VCaP (cell line): ENCODE results near the gene FRMD5.
A peak's percentile ranks its signal among the peaks of the same experiment; 100 is the strongest.

Source experiments
- H3K27ac ChIP-seq: fragments of 450-650 bp; 2 replicates; pipeline ENCODE4 v1.5.1; 2017
- TF ChIP-seq, protein P1 (sequence below): fragments of 450-650 bp; conservative IDR thresholded peaks from 2 replicates; pipeline ENCODE4 v1.5.1; 2017; ENCODE audit warnings: mild to moderate bottlenecking, moderate library complexity

Gene FRMD5

GRCh38 chr15:43824302-43825246, 370.5 kb downstream of the FRMD5 start, which contains the start of gene MFAP1:
TSS of gene MFAP1 (minus strand) at chr15:43824690. CDS start at chr15:43824569, 121 bp downstream.
- TF ChIP-seq, protein P1, sequence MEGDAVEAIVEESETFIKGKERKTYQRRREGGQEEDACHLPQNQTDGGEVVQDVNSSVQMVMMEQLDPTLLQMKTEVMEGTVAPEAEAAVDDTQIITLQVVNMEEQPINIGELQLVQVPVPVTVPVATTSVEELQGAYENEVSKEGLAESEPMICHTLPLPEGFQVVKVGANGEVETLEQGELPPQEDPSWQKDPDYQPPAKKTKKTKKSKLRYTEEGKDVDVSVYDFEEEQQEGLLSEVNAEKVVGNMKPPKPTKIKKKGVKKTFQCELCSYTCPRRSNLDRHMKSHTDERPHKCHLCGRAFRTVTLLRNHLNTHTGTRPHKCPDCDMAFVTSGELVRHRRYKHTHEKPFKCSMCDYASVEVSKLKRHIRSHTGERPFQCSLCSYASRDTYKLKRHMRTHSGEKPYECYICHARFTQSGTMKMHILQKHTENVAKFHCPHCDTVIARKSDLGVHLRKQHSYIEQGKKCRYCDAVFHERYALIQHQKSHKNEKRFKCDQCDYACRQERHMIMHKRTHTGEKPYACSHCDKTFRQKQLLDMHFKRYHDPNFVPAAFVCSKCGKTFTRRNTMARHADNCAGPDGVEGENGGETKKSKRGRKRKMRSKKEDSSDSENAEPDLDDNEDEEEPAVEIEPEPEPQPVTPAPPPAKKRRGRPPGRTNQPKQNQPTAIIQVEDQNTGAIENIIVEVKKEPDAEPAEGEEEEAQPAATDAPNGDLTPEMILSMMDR, result no peak
- H3K27ac ChIP-seq, result peak within 1 kb of the TSS; percentile 85

DNA sequence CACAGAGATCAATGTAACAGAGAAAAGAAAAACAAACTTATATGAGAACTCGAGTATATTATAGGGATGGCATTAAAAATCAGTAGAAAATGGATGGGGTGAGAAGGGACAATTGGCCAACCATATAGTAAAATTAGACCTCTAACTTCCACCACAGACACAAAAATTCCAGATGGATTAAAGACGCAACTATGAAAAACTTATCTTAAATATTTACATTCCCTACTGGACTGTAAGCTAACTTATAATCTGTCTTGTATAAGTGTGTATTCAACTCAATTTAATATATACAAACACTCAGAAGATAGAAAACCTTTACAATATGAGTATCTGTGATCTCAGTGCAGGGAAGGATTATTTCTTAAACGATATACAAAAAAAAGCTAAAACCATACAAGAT, 373.6 kb downstream of the FRMD5 start:
- TF ChIP-seq, protein P1, result no peak
- no peak overlapping the region for H3K27ac ChIP-seq
